SJCRH30 (cell line): ENCODE measurements around the gene MICALL1. TPM values are rescaled to one million over a fixed set of nuclear protein-coding genes. Genes with fewer than 3 reads are reported as not detected.

ENCODE experiments used
- DNase-seq, 2 experiments: peaks; one replicate each; pipeline ENCODE4 v3.0.0-alpha.2; 2015 to 2020
- H3K27ac ChIP-seq: fragments of 250-450 bp; sonication (Bioruptor Pico); 2 replicates; pipeline ENCODE4 v1.5.1; 2020; ENCODE audit warnings: mild to moderate bottlenecking, moderate library complexity
- H3K27me3 ChIP-seq: fragments of 250-450 bp; sonication (Bioruptor Pico); 2 replicates; pipeline ENCODE4 v1.5.1; 2020; ENCODE audit warnings: mild to moderate bottlenecking, moderate library complexity
- H3K36me3 ChIP-seq: fragments of 250-450 bp; sonication (Bioruptor Pico); 2 replicates; pipeline ENCODE4 v1.5.1; 2020; ENCODE audit warnings: mild to moderate bottlenecking, moderate library complexity
- H3K4me1 ChIP-seq: fragments of 250-450 bp; sonication (Bioruptor Pico); 2 replicates; pipeline ENCODE4 v1.5.1; 2020; ENCODE audit warnings: mild to moderate bottlenecking, moderate library complexity
- H3K4me3 ChIP-seq: fragments of 250-450 bp; sonication (Bioruptor Pico); 2 replicates; pipeline ENCODE4 v1.5.1; 2020; ENCODE audit warnings: mild to moderate bottlenecking, moderate library complexity
- H3K9me3 ChIP-seq: fragments of 250-450 bp; sonication (Bioruptor Pico); replicated peaks from 2 replicates; pipeline ENCODE4 v1.5.1; 2020; ENCODE audit warnings: mild to moderate bottlenecking, moderate library complexity
- total RNA-seq: library from RNA; depleted of rRNA; stranded (reverse); fragments of >200 nt; shearing (Covaris generic); gene quantifications from 2 replicates; pipeline ENCODE4 v1.2.3, GENCODE V29; 2014

Gene MICALL1
- total RNA-seq, 1 experiment from 2014 or later: 18.0 TPM

- Histone ChIP-seq H3K4me1 (peaks cover 14% of the 10 kb centered on the region), H3K27ac (no peak overlapping the region)
- no peak for DNase-seq
Observed at GRCh38 chr22:37896181-37896592, 9.9 kb upstream of the MICALL1 start.

GRCh38 chr22:37896939-37897338 is 9.2 kb upstream of the MICALL1 start:
- Histone ChIP-seq H3K27me3 (no peaks in the 10 kb centered on the region), H3K36me3 (no peaks in the 10 kb centered on the region), H3K9me3 (no peaks in the 10 kb centered on the region), H3K4me3 (no peak overlapping the region), H3K4me1 (peaks cover 14% of the 10 kb centered on the region), H3K27ac (no peak overlapping the region)
- DNase-seq: no peak

More at GRCh38 chr22:37896181-37896592, 9.9 kb upstream of the MICALL1 start:
- H3K27me3 ChIP-seq: no peaks in the 10 kb centered on the region
- H3K4me3 ChIP-seq: no peak overlapping the region
- H3K9me3 ChIP-seq: no peaks in the 10 kb centered on the region
- peaks cover 2% of the 10 kb centered on the region for H3K36me3 ChIP-seq

- H3K27me3 ChIP-seq: no peaks in the 10 kb centered on the region
- peaks cover 14% of the 10 kb centered on the region for H3K4me1 ChIP-seq
- H3K9me3 ChIP-seq: no peaks in the 10 kb centered on the region
- no peak overlapping the region for H3K4me3 ChIP-seq
- no peak for DNase-seq
- no peaks in the 10 kb centered on the region for H3K36me3 ChIP-seq
- H3K27ac ChIP-seq: no peak overlapping the region; the same call in 1 of the 2 replicates
Observed at GRCh38 chr22:37897807-37898206, 8.3 kb upstream of the MICALL1 start.

- H3K4me1 ChIP-seq: peaks cover 14% of the 10 kb centered on the region
- H3K27ac ChIP-seq: peak overlapping the region; percentile 26; the same call in 1 of the 2 replicates
- no peaks in the 10 kb centered on the region for H3K9me3 ChIP-seq
- no peaks in the 10 kb centered on the region for H3K27me3 ChIP-seq
- DNase-seq: peak; percentile 71 to 72
- no peak overlapping the region for H3K4me3 ChIP-seq
- no peaks in the 10 kb centered on the region for H3K36me3 ChIP-seq
Observed at GRCh38 chr22:37898441-37899181, 7.5 kb upstream of the MICALL1 start.

DNA sequence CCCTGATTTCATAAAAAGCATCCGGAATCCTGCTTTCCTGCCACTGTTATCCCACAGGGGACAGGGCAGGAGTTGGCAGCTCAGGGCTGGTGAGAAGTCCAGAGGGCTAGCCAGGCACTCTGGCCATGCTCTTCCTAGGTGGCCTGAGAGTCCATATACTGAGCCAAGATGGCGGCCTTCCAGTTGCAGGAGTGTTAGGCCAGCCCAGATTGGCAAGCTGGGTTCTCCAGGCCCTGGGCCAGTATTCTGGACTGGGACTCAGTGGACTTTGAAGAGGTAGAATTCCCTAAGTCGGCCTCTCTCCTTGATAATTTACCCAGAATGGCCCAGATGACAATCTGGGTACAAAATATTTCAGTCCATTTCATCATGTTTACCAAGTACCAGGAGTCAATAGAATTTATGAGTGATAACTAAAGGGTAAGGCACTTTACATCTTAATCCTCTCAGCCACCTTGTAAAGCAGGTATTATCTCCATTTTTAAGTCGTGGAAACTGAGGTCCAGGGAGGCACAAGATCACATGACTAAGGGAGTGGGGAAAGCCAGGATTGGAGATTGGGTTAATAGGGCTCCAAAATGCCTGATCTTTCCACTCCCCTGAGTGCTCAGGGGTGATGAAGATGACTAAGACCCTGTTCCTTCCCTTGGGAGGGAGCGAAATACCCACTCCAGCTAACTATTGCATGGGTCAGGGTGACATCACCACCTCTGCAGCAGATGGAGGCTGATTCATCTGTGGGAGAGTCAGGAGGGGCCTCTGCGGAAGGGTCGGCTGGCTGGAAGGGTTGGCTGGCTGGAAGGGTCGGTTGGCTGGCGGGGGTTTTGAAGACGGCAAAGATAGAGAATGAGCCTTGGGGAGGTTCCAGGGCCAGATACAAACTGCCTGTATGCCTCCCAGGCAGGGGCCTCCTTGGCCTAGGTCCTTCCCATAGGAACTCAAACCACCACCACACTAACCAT is 1.2 kb upstream of the MICALL1 start:
- H3K9me3 ChIP-seq: no peaks in the 10 kb centered on the region
- H3K4me3 ChIP-seq: peak overlapping the region; percentile 68
- H3K27ac ChIP-seq: peak overlapping the region; percentile 92
- no peaks in the 10 kb centered on the region for H3K27me3 ChIP-seq
- peaks cover 20% of the 10 kb centered on the region for H3K4me1 ChIP-seq
- peak; percentile 87 to 90 for DNase-seq
- H3K36me3 ChIP-seq: no peaks in the 10 kb centered on the region

DNA sequence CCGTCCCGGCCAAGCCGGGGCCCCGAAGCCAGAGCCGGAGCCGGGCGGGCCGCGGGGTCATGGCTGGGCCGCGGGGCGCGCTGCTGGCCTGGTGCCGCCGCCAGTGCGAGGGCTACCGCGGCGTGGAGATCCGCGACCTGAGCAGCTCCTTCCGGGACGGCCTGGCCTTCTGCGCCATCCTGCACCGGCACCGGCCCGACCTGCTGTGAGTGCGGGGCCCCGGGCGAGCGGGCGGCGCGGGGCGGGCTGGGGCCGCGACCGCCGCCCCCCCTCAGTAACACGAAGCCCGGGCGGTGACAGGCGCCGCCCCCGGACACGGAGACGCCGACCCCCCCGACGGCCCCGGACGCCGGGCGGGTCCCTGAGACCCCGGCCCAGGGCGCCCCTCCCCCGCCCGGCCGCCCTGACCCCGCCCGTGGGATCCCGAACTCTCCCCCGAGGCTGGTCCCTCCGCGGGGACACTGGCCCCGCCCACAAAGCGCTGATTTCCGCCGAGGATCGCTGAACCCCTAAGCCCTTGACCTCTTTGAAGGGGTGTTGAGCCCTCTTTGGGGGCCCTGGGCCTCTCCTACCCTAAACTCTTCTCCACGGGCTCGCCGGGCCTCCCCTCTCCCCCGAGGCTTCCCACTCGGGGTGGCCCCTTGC is 389 bp downstream of the MICALL1 start:
- Histone ChIP-seq H3K4me3 (peak overlapping the region; percentile 68), H3K36me3 (no peaks in the 10 kb centered on the region)

GRCh38 chr22:37907036-37907954 is 1.2 kb downstream of the MICALL1 start:
- Histone ChIP-seq H3K27me3 (no peaks in the 10 kb centered on the region), H3K9me3 (no peaks in the 10 kb centered on the region), H3K4me1 (peaks cover 39% of the 10 kb centered on the region), H3K27ac (no peak overlapping the region), H3K4me3 (peak overlapping the region; percentile 68), H3K36me3 (no peaks in the 10 kb centered on the region)
- no peak for DNase-seq

More for the DNA sequence above, 389 bp downstream of the MICALL1 start:
- H3K9me3 ChIP-seq: no peaks in the 10 kb centered on the region
- DNase-seq: peak; percentile 24 to 39
- no peaks in the 10 kb centered on the region for H3K27me3 ChIP-seq
- peaks cover 37% of the 10 kb centered on the region for H3K4me1 ChIP-seq
- no peak overlapping the region for H3K27ac ChIP-seq

GRCh38 chr22:37909766-37910165 is 3.7 kb downstream of the MICALL1 start:
- no peak overlapping the region for H3K27ac ChIP-seq
- H3K36me3 ChIP-seq: no peaks in the 10 kb centered on the region
- no peak overlapping the region for H3K4me3 ChIP-seq
- no peaks in the 10 kb centered on the region for H3K9me3 ChIP-seq
- no peaks in the 10 kb centered on the region for H3K27me3 ChIP-seq
- DNase-seq: no peak
- H3K4me1 ChIP-seq: peaks cover 35% of the 10 kb centered on the region

GRCh38 chr22:37910890-37911672 is 5.0 kb downstream of the MICALL1 start:
- H3K27ac ChIP-seq: no peak overlapping the region; the same call in 1 of the 2 replicates
- H3K9me3 ChIP-seq: no peaks in the 10 kb centered on the region
- H3K36me3 ChIP-seq: no peaks in the 10 kb centered on the region
- peaks cover 26% of the 10 kb centered on the region for H3K4me1 ChIP-seq
- no peaks in the 10 kb centered on the region for H3K27me3 ChIP-seq
- peak; percentile 72 to 77 for DNase-seq
- H3K4me3 ChIP-seq: no peak overlapping the region

DNA sequence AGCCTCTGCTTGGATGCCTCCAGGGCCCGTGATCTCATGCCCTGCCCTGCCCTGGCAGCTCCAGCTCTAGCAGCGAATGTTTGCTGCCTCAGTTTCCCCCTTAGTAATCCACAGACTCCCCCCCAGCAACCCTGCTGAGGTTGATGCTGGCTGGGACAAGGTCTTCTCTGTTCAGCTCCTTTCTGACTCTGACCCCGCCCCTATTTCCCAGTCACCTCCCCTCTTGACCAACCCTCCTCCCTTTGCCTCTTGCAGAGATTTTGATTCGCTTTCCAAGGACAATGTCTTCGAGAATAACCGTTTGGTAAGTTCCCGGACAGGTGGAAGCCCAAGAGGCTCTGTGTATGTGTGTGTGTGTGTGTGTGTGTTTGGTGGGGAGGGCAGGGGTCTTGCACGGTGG is 5.6 kb downstream of the MICALL1 start:
- no peaks in the 10 kb centered on the region for H3K27me3 ChIP-seq
- no peak overlapping the region for H3K4me3 ChIP-seq
- no peaks in the 10 kb centered on the region for H3K36me3 ChIP-seq
- DNase-seq: peak in 1 of 2 experiments; percentile 24
- H3K27ac ChIP-seq: no peak overlapping the region
- H3K4me1 ChIP-seq: peaks cover 26% of the 10 kb centered on the region
- no peaks in the 10 kb centered on the region for H3K9me3 ChIP-seq

DNA sequence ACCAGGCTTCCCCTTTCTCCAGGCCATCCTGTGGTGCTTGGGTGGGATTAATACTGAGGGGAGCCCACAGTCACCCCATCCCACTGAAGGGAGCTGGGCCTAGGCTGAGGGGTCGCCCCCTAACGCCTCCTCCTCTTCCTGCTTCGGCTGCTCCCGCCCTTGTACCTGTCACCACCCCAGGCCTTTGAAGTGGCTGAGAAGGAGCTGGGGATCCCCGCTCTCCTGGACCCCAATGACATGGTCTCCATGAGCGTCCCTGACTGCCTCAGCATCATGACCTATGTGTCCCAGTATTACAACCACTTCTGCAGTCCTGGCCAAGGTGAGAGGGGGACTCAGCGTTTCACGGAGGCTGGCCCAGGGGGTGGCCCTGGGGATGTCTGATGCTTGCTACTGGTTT is 6.1 kb downstream of the MICALL1 start:
- Histone ChIP-seq H3K36me3 (no peaks in the 10 kb centered on the region), H3K27me3 (no peaks in the 10 kb centered on the region), H3K27ac (no peak overlapping the region), H3K9me3 (no peaks in the 10 kb centered on the region), H3K4me1 (peaks cover 23% of the 10 kb centered on the region), H3K4me3 (no peak overlapping the region)
- no peak for DNase-seq

DNA sequence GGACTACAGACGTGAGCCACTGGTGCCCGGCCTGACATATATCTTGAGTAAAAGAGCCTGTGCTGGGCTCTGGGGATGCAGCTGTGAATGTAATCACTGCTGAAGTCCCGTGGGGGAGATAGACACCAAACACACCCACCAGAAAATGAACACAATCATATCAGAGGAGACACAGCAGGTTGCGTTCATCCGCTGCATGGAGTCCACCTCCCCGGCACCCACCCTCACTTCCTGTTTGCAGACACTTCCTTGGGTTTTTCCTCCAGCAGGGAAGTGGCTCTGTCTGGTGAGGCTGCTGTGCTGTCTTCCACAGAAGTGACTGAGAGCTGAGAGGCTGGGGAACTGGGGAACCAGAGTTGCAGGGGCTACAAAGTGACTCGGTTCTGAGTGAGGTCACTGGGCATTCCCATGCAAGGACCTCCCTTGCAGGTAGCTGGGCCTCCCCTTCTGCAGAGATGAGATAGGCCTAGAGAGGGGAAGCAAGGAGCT is 7.2 kb downstream of the MICALL1 start:
- Histone ChIP-seq H3K27ac (no peak overlapping the region), H3K4me1 (peaks cover 23% of the 10 kb centered on the region), H3K4me3 (no peak overlapping the region), H3K36me3 (no peaks in the 10 kb centered on the region), H3K9me3 (no peaks in the 10 kb centered on the region), H3K27me3 (no peaks in the 10 kb centered on the region)
- no peak for DNase-seq

GRCh38 chr22:37916311-37916710 is 10.2 kb downstream of the MICALL1 start:
- no peaks in the 10 kb centered on the region for H3K9me3 ChIP-seq
- H3K27me3 ChIP-seq: no peaks in the 10 kb centered on the region
- no peak overlapping the region for H3K27ac ChIP-seq
- no peaks in the 10 kb centered on the region for H3K36me3 ChIP-seq
- peaks cover 4% of the 10 kb centered on the region for H3K4me1 ChIP-seq
- no peak for DNase-seq
- no peak overlapping the region for H3K4me3 ChIP-seq
